K562 (cell line): ENCODE measurements around the gene COQ8B. TPM values are rescaled to one million over a fixed set of nuclear protein-coding genes. Genes with fewer than 3 reads are reported as not detected.

ENCODE experiments used
- BRF1 ChIP-seq: IDR thresholded peaks from 3 replicates; pipeline ENCODE4 v1.6.1; 2011; ENCODE audit warnings: borderline replicate concordance, mild to moderate bottlenecking; ENCODE audit not compliant: insufficient read length; ENCODE audit errors: extremely low read depth
- CBFA2T3 ChIP-seq: fragments of 450-650 bp; IDR thresholded peaks from 2 replicates; pipeline ENCODE4 v1.6.1; 2017
- CHD4 ChIP-seq: fragments of 200-600 bp; sonication (generic); IDR thresholded peaks from 3 replicates; pipeline ENCODE4 v1.6.1; 2012; ENCODE audit warnings: low read depth, mild to moderate bottlenecking, mixed read lengths, low read length, inconsistent platforms; ENCODE audit not compliant: insufficient read depth, insufficient replicate concordance, poor library complexity, severe bottlenecking
- ERF ChIP-seq: fragments of 450-650 bp; formaldehyde crosslinking; IDR thresholded peaks from 2 replicates; pipeline ENCODE4 v1.4.0; 2020; ENCODE audit warnings: mild to moderate bottlenecking, mixed read lengths
- FOSL1 ChIP-seq: fragments of 200-800 bp; sonication (Bioruptor generic); conservative IDR thresholded peaks from 2 replicates; pipeline ENCODE4 v1.6.1; 2016; ENCODE audit warnings: missing genetic modification characterization, missing compliant biosample characterization
- HDAC3 ChIP-seq: fragments of 450-650 bp; IDR thresholded peaks from 2 replicates; pipeline ENCODE4 v1.6.1; 2018; ENCODE audit warnings: borderline replicate concordance, mild to moderate bottlenecking, moderate library complexity; ENCODE audit not compliant: partially characterized antibody
- KDM1A ChIP-seq, 2 experiments: fragments of 450-650 bp; IDR thresholded peaks; 2 replicates each; pipeline ENCODE4 v1.6.1; 2016; ENCODE audit warnings: mild to moderate bottlenecking in 2 of 2
- KLF10 ChIP-seq: fragments of 250-450 bp; sonication (Bioruptor Pico); IDR thresholded peaks from 2 replicates; pipeline ENCODE4 v1.6.1; 2021; ENCODE audit warnings: matching md5 sums
- NBN ChIP-seq: fragments of 450-650 bp; IDR thresholded peaks from 2 replicates; pipeline ENCODE4 v1.6.1; 2016; ENCODE audit warnings: low read depth, mild to moderate bottlenecking
- NFE2 ChIP-seq: IDR thresholded peaks from 2 replicates; pipeline ENCODE4 v1.6.1; 2014; ENCODE audit warnings: antibody characterized with exemption, low read depth
- PHF21A ChIP-seq: fragments of 450-650 bp; IDR thresholded peaks from 2 replicates; pipeline ENCODE4 v1.6.1; 2017; ENCODE audit warnings: low read depth, borderline replicate concordance
- RFX5 ChIP-seq: IDR thresholded peaks from 2 replicates; pipeline ENCODE4 v1.6.1; 2011; ENCODE audit warnings: low read depth, mild to moderate bottlenecking, improper control_type of control experiment, low read length
- STAT5A ChIP-seq: IDR thresholded peaks from 2 replicates; pipeline ENCODE4 v1.6.1; 2012; ENCODE audit warnings: low read length, inconsistent platforms, borderline replicate concordance
- TRIM24 ChIP-seq, 2 experiments: fragments of 450-650 bp; IDR thresholded peaks; 2 replicates each; pipeline ENCODE4 v1.6.1; 2016
- ZNF253 ChIP-seq: fragments of 250-450 bp; sonication (Bioruptor Pico); conservative IDR thresholded peaks from 2 replicates; pipeline ENCODE4 v1.6.1; 2021; ENCODE audit warnings: mild to moderate bottlenecking
- ZNF316 ChIP-seq: fragments of 450-650 bp; IDR thresholded peaks from 2 replicates; pipeline ENCODE4 v1.6.1; 2016
- ZNF41 ChIP-seq: fragments of 250-450 bp; sonication (Bioruptor Pico); conservative IDR thresholded peaks from 2 replicates; pipeline ENCODE4 v1.4.0; 2020; ENCODE audit warnings: mild to moderate bottlenecking
- ZNF696 ChIP-seq: fragments of 250-450 bp; sonication (Bioruptor Pico); conservative IDR thresholded peaks from 2 replicates; pipeline ENCODE4 v1.4.0; 2020; ENCODE audit warnings: mild to moderate bottlenecking, moderate library complexity
- polyA plus RNA-seq, 8 experiments: library from polyadenylated mRNA; depleted of rRNA in 4 of 8; stranded (reverse) in 5 of 8; unstranded in 3 of 8; fragments of >200 nt; fragmentation: Nextera tagmentation in 2 of 8; fragmentation: Illumina TruSeq in 1 of 8; extraction: Ambion mirVana in 2 of 8; extraction: Trizol in 1 of 8; gene quantifications; 2 replicates each; pipeline versions ENCODE4 v1.2.1 to v1.2.3, GENCODE V29; 2011 to 2014; ENCODE audit warnings: inconsistent platforms in 1 of 8, missing spikeins in 1 of 8
- total RNA-seq, 7 experiments: library from RNA; depleted of rRNA in 6 of 7; stranded (reverse); fragments of >200 nt in 6 of 7; fragmentation: Illumina TruSeq in 2 of 7; extraction: Trizol in 2 of 7; gene quantifications; 2 replicates each; pipeline versions ENCODE4 v1.2.1 to v1.2.3, GENCODE V29; 2011 to 2021; ENCODE audit warnings: low replicate concordance in 1 of 7
- TF ChIP-seq, protein P1 (sequence below): fragments of 450-650 bp; IDR thresholded peaks from 2 replicates; pipeline ENCODE4 v1.6.1; 2018; ENCODE audit not compliant: partially characterized antibody
- TF ChIP-seq, protein P2 (sequence below): fragments of 200-800 bp; sonication (Bioruptor generic); IDR thresholded peaks from 2 replicates; pipeline ENCODE4 v1.6.1; 2017; ENCODE audit warnings: missing genetic modification characterization, missing compliant biosample characterization
- TF ChIP-seq, protein P3 (sequence below): fragments of 450-650 bp; IDR thresholded peaks from 2 replicates; pipeline ENCODE4 v1.6.1; 2018; ENCODE audit warnings: mild to moderate bottlenecking, low read depth; ENCODE audit not compliant: partially characterized antibody

The COQ8B gene
- total and polyA plus RNA-seq, 9 of the 15 experiments (the other 6 are each of a cell fraction or from before 2014, with no cell fraction given): 0.41 to 32.3 (median 12.9) TPM

DNA sequence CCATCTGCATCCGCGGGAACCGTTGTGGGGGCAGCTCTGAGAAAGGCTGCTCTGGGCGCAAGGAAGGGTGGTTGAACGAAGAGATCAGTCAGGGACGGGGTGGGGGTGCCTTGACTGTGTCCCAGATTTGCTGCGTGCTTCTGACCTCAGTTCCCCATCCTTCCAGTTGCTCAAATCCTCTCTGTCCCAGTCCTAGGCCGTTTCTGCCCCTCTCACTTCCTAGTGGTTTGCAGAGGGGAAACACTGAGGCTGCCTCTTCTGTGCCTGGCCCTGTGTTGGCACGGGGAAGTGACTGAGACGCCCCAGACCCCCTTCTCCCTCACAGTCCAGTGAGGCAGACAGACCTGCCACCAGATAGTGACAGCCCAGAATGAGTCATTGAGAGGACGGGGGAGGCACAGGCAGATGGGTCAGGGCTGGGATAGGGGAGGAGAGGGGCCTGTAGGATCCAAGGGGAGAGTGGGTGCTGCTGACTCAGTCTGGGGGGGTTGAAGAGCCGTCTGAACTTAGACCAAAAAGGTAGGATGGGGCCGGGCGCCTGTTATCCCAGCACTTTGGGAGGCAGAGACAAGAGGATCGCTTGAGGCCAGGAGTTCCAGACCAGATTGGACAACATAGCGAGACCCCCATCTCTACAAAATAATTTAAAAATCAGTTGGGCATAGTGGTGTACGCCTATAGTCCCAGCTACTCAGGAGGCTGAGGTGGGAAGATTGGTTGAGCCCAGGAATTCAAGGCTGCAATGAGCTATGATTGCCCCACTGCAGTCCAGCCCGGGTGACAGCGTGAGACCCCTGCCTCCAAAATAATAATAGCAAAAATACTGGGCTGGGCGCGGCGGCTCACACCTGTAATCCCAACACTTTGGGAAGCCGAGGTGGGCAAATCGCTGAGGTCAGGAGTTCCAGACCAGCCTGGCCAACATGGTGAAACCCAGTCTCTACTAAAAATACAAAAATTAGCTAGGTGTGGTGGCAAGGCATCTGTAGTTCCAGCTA lies 52.7 kb downstream of the COQ8B start (continued):
- TF ChIP-seq, protein P1, sequence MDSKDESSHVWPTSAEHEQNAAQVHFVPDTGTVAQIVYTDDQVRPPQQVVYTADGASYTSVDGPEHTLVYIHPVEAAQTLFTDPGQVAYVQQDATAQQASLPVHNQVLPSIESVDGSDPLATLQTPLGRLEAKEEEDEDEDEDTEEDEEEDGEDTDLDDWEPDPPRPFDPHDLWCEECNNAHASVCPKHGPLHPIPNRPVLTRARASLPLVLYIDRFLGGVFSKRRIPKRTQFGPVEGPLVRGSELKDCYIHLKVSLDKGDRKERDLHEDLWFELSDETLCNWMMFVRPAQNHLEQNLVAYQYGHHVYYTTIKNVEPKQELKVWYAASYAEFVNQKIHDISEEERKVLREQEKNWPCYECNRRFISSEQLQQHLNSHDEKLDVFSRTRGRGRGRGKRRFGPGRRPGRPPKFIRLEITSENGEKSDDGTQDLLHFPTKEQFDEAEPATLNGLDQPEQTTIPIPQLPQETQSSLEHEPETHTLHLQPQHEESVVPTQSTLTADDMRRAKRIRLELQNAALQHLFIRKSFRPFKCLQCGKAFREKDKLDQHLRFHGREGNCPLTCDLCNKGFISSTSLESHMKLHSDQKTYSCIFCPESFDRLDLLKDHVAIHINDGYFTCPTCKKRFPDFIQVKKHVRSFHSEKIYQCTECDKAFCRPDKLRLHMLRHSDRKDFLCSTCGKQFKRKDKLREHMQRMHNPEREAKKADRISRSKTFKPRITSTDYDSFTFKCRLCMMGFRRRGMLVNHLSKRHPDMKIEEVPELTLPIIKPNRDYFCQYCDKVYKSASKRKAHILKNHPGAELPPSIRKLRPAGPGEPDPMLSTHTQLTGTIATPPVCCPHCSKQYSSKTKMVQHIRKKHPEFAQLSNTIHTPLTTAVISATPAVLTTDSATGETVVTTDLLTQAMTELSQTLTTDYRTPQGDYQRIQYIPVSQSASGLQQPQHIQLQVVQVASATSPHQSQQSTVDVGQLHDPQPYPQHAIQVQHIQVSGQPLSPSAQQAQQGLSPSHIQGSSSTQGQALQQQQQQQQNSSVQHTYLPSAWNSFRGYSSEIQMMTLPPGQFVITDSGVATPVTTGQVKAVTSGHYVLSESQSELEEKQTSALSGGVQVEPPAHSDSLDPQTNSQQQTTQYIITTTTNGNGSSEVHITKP: peak; percentile 78
- TF ChIP-seq CHD4 (peak; percentile 24), KLF10 (CRISPR knock-in tag) (no peak), ZNF316 (0 out of 2 replicates have a peak, but pooled peaks have one; percentile 12), STAT5A (no peak), BRF1 (no peak), ZNF253 (CRISPR knock-in tag) (no peak), PHF21A (peak; percentile 69), KDM1A (IDR thresholded peaks at IDR 0.05) (peak; percentile 78 to 79), HDAC3 (peak; percentile 27), ZNF41 (CRISPR knock-in tag) (no peak), NBN (no peak), RFX5 (no peak), NFE2 (peak; percentile 67; the same call in 1 of the 2 replicates), FOSL1 (tag) (peak; percentile 91), CBFA2T3 (peak; percentile 83), ERF (CRISPR knock-in tag) (0 out of 2 replicates have a peak, but pooled peaks have one; percentile 13), TRIM24 (IDR thresholded peaks at IDR 0.05) (peak in 1 of 2 experiments; percentile 27; a peak in 2 of 4 replicates), ZNF696 (CRISPR knock-in tag) (no peak)
- TF ChIP-seq, protein P2, sequence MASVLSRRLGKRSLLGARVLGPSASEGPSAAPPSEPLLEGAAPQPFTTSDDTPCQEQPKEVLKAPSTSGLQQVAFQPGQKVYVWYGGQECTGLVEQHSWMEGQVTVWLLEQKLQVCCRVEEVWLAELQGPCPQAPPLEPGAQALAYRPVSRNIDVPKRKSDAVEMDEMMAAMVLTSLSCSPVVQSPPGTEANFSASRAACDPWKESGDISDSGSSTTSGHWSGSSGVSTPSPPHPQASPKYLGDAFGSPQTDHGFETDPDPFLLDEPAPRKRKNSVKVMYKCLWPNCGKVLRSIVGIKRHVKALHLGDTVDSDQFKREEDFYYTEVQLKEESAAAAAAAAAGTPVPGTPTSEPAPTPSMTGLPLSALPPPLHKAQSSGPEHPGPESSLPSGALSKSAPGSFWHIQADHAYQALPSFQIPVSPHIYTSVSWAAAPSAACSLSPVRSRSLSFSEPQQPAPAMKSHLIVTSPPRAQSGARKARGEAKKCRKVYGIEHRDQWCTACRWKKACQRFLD (CRISPR knock-in tag): no peak
- TF ChIP-seq, protein P3, sequence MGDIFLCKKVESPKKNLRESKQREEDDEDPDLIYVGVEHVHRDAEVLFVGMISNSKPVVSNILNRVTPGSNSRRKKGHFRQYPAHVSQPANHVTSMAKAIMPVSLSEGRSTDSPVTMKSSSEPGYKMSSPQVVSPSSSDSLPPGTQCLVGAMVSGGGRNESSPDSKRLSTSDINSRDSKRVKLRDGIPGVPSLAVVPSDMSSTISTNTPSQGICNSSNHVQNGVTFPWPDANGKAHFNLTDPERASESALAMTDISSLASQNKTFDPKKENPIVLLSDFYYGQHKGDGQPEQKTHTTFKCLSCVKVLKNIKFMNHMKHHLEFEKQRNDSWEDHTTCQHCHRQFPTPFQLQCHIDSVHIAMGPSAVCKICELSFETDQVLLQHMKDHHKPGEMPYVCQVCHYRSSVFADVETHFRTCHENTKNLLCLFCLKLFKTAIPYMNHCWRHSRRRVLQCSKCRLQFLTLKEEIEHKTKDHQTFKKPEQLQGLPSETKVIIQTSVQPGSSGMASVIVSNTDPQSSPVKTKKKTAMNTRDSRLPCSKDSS: no peak
